ENCODE measurements around the gene WDFY1. TPM values are rescaled to one million over a fixed set of nuclear protein-coding genes. Genes with fewer than 3 reads are reported as not detected.
A peak's percentile ranks its signal among the peaks of the same experiment; 100 is the strongest.

Gene WDFY1
- total RNA-seq, 4 donors from 2014 or later = 33.1 to 61.8 (median 50.4) TPM

DNA sequence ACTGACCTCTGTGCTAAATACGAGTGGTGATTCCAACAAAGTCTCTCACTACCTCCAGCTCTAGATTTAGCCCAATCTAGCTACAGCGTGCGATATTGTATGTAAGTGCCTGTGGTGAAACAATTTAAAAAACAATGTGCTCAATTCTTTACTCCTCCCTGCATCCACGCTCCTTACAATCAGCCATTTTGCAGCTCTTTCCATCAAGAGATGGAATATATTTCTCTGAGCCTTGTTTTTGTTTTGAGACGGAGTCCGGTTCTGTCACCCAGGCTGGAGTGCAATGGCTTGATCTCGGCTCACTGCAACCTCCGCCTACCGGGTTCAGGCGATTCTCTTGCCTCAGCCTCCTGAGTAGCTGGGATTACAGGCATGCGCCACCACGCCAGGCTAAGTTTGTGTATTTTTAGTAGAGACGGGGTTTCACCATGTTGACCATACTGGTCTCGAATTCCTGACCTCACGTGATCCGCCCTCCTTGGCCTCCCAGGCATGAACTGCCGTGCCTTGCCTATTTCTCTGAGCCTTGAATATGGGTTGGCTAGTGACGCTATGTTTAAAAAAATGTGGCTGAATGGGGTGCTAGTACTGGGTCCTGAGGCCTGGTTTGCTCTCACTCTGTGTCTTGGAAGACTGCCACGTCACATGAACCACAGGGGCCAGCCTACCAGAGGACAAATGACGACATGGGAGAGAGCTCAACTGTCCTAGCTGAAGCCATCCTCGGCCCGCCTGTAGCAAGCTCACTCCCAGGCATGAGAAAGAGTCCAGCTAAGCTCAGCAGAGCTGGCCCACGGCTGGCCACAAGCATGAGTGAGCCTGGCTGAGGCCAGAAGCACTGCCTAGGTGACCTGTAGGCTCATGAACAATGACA is 14.8 kb downstream of the WDFY1 start:
- peaks cover 0 to 7% (median 3%) of the 10 kb centered on the region in 4 donors for H3K9me3 ChIP-seq
- H3K27ac ChIP-seq = peak overlapping the region in 2 of 4 donors; percentile 30 to 69
- peaks cover 0 to 14% (median 0%) of the 10 kb centered on the region in 3 donors for H3K36me3 ChIP-seq
- H3K4me1 ChIP-seq = peaks cover 0 to 54% (median 20%) of the 10 kb centered on the region in 4 donors
- no peaks in the 10 kb centered on the region for H3K27me3 ChIP-seq
- no peak overlapping the region for H3K4me3 ChIP-seq
- TF ChIP-seq EP300 (IDR thresholded peaks at IDR 0.05) (no peak), CTCF (IDR thresholded peaks at IDR 0.05) (no peak), POLR2A (IDR thresholded peaks at IDR 0.05) (no peak)
- peak in 1 of 2 donors; percentile 23 for DNase-seq (ENCODE audit: low spot score in 2 of 2)
- 58 to 60% methylated on average over 23 of the region's 23 CpGs for WGBS, 2 donors

GRCh38 chr2:223929571-223930102 is 15.5 kb downstream of the WDFY1 start:
- Histone ChIP-seq H3K36me3 (peaks cover 0 to 14% (median 0%) of the 10 kb centered on the region in 3 donors), H3K27me3 (no peaks in the 10 kb centered on the region), H3K27ac (peak overlapping the region in 1 of 4 donors; percentile 15), H3K4me3 (no peak overlapping the region), H3K4me1 (peaks cover 0 to 47% (median 16%) of the 10 kb centered on the region in 4 donors), H3K9me3 (peaks cover 0 to 7% (median 3%) of the 10 kb centered on the region in 4 donors)
- WGBS, 2 donors = 58 to 61% methylated on average over 4 of the region's 4 CpGs
- DNase-seq (ENCODE audit: low spot score in 2 of 2) = no peak
- TF ChIP-seq POLR2A (IDR thresholded peaks at IDR 0.05) (no peak), EP300 (IDR thresholded peaks at IDR 0.05) (no peak), CTCF (IDR thresholded peaks at IDR 0.05) (no peak)

DNA sequence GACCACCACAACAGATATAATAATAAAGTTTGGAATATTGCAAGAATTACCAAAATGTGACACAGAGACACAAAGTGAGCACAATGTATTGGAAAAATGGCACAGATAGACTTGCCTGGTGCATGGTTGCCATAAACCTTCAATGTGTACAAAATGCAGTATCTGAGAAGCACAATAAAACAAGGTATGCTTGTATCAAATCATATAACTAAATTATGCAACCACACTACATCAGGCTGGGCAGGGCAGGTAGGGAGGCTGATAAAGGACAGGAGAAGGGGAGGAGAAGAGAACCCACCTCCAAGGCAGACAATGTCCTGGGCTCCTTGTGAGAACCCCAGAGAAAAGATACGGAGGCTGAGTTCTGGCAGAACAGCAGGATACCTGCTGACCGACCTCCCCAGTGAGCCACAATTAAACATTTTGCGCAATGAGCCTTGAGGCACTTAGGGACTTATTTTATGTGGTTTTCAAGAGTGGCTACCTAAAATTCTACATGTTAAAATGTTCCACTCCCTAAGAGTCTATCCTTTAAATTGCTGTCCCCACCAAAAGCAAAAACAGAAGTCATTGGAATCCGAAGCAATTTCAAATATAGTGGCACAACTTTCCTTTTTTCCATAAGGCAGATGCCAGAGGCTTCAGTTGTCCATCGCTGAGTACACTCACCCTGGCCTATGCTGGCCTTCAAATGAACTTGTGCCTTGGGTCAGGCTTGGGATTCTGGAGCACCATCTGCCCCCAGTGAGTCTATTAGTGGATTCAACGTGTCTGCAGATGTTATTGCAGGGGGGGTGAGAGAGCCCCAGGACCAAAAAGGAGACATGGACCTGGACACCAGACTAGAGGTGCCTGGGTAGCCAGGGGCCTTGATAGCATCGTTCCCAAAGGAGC is 16.8 kb downstream of the WDFY1 start:
- Histone ChIP-seq H3K27ac (no peak overlapping the region), H3K36me3 (peaks cover 0 to 14% (median 0%) of the 10 kb centered on the region in 3 donors), H3K27me3 (no peaks in the 10 kb centered on the region), H3K4me3 (no peak overlapping the region), H3K9me3 (peaks cover 0 to 7% (median 3%) of the 10 kb centered on the region in 4 donors), H3K4me1 (peaks cover 0 to 35% (median 8%) of the 10 kb centered on the region in 4 donors)
- DNase-seq (ENCODE audit: low spot score in 2 of 2) = no peak
- TF ChIP-seq CTCF (IDR thresholded peaks at IDR 0.05) = no peak
- TF ChIP-seq EP300 (IDR thresholded peaks at IDR 0.05) = no peak
- TF ChIP-seq POLR2A (IDR thresholded peaks at IDR 0.05) = no peak
- WGBS, 2 donors = 89 to 91% methylated on average over 7 of the region's 7 CpGs

- Histone ChIP-seq H3K27ac (no peak overlapping the region), H3K9me3 (peaks cover 0 to 7% (median 3%) of the 10 kb centered on the region in 4 donors), H3K36me3 (peaks cover 0 to 14% (median 0%) of the 10 kb centered on the region in 3 donors), H3K4me3 (no peak overlapping the region), H3K27me3 (no peaks in the 10 kb centered on the region), H3K4me1 (peaks cover 0 to 10% (median 1%) of the 10 kb centered on the region in 4 donors)
- DNase-seq (ENCODE audit: low spot score in 2 of 2) = no peak
- WGBS, 2 donors = 96 to 97% methylated on average over 3 of the region's 3 CpGs
- no peak for TF ChIP-seq CTCF (IDR thresholded peaks at IDR 0.05)
- no peak for TF ChIP-seq EP300 (IDR thresholded peaks at IDR 0.05)
- TF ChIP-seq POLR2A (IDR thresholded peaks at IDR 0.05) = no peak
Measured at GRCh38 chr2:223925106-223925505, 20.0 kb downstream of the WDFY1 start.
